ENCODE data around the gene FAM149B1.

FAM149B1 gene

DNA sequence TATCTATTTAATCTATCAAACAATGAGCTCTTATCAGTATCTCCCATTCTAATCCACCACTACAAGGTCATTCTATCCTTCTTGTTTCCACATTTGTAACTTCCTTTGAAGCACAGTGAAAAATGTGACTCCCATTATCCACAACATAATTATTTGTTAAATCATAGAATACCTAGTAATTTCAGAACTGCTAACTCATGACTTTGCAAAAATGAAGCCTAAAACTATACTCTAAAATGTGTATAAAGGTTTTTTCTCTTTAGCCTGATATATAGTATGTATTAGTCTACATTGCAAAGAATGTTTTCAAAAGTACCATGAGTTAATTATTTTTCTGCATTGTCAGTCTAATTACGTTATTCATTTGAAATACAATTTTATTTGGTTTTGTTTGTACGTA lies 96.5 kb downstream of the FAM149B1 start:
- no peak for DNase-seq (ENCODE audit: low read depth, low spot score)

- DNase-seq (ENCODE audit: low read depth, low spot score), result no peak
These were observed 113.2 kb downstream of the FAM149B1 start for GRCh38 chr10:73281097-73281496.

DNA sequence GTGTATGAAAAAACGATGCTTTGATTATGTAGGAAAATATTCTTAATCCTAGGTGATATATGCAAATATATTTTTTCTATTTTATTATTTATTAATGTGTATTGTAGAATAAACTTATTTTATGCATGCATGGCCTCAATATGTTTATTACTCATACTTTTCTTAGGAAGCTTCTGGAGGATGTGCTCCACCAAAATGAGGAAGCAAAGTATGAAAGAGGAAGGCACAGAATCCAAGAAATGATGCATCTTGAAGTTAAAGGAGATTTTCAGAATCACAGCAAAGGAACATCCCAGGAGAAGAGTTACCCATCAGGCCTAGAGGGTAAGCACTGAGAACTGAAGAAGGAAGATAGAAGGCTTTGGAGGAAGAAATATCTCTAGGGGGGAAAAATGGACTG lies 119.5 kb downstream of the FAM149B1 start:
- no peak for DNase-seq (ENCODE audit: low read depth, low spot score)

GRCh38 chr10:73289958-73290357 lies 122.0 kb downstream of the FAM149B1 start:
- no peak for DNase-seq (ENCODE audit: low read depth, low spot score)

GRCh38 chr10:73293461-73293860 lies 125.5 kb downstream of the FAM149B1 start:
- no peak for DNase-seq (ENCODE audit: low read depth, low spot score)
